Mucosa of gallbladder (tissue), 1 donor: ENCODE measurements around the gene CAMK2D. TPM values are rescaled to one million over a fixed set of nuclear protein-coding genes. Genes with fewer than 3 reads are reported as not detected.

ENCODE experiments used
- DNase-seq: peaks from one replicate; pipeline ENCODE4 v3.0.0-alpha.2; 2020; ENCODE audit warnings: low spot score
- total RNA-seq: library from RNA; stranded (reverse); gene quantifications from one replicate; pipeline ENCODE4 v1.2.1, GENCODE V29; 2021
- donor health status: DM: no; HTN: no; CAD: no.

The CAMK2D gene
- total RNA-seq, 1 donor from 2014 or later: 61.0 TPM

DNA sequence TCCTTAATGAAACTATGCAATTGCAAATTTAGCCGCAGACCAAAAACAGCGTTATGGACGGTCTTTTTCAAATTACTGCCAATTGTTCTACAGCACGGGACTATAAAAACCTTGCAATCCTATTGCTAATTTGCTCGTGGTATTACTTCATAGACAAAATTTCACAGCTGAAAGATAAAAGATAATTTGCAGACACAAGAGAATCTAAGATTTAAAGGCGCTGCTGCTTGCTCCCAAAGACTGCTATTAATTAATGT lies 1.4 kb upstream of the CAMK2D start:
- no peak for DNase-seq

- peak; percentile 100 for DNase-seq
Measured at GRCh38 chr4:113762186-113763028, 869 bp upstream of the CAMK2D start.

DNA sequence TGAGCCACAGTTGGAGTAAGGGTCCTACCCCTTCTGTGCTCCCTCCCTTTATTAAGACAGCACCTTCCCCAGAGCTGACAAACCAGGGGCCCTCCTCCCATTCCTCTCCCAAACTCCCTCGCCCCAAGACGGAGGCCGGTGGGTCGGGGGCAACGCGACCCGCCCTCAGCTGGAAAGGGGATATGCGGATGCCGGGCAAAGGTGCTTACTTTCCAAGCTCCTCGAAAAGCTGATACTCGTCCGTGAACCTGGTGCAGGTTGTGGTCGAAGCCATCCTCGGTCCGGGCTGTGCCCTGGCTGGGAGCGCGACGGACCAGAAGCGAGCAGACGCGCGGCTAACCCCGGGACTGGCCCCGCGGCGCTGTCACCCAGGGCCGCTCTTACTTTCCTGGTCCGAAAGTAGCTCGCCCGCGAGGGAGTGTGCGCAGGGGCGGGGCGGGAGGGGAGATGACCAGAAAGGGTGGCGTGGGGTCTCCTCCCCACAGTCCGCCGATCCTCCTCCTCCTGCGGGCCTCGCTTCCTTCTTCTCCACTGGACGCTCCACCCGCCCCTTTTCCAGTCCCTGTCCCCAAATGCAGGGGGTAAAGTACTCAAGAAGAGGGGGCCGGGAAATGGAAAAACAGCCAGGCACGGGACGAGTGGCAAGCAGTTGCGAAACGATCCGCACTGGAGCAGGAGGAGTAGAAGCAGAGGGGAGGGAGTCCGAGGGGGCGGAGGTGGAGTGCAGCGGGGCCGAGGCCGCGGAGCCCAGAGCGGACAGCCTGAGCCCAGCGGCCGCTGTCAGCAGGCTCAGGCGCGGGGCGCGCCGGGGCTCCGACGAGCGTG lies 531 bp downstream of the CAMK2D start:
- peak; percentile 73 for DNase-seq

DNA sequence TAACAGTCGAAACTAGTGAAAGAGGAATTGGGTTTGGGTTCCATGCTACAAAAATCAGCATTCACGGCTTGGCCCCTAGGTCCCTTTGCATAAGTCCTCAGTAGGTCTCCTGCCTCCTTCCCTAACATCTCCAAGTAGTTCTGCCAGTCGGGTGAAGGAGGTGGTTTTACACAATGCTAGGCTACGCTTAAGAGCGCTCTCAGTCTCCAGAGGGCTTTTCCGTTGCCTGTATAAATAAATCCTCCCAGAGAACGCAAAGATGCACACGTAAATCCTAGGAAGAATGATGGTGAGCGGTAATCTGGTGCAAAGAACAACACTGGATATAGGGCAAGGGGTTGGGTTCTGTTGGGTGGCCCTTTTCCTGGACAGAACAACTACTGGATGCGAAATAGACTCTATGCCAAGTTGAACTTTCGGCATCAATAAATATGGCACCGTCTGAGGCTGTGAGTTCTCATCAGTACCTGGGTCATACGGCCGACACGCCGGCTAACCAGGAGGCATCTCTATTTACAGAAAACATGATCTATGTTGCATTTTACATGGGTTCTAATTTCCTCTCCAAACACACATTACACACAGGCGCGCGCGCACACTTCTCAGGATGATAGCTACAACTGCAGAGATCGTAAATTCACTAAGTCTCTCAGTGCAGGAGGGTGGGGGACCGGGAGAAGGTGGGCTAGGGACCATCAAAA lies 1.3 kb downstream of the CAMK2D start:
- peak; percentile 29 for DNase-seq

DNA sequence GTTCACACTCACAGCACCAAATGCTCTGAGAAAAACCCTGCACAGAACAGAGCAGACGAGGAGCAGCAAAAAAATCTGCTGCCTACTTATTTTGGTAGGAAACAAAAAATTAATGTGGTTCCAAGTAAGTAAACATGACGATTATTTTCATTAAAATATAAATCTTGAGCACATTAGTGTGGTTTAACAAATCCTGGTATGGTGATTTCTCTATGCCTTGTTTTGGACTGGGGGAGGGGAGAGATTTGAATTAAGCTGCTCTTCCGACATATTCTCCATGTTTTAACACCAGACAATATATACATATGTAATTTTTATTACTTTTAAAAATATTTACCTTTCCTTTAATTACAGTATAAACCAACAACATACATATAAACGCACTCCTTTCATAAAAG lies 1.8 kb downstream of the CAMK2D start:
- DNase-seq: no peak

- no peak for DNase-seq
Measured at GRCh38 chr4:113758372-113758771, 3.2 kb downstream of the CAMK2D start.

GRCh38 chr4:113757486-113757885 lies 4.1 kb downstream of the CAMK2D start:
- no peak for DNase-seq

GRCh38 chr4:113756005-113756410 lies 5.5 kb downstream of the CAMK2D start:
- no peak for DNase-seq

GRCh38 chr4:113750734-113751133 lies 10.8 kb downstream of the CAMK2D start:
- no peak for DNase-seq

GRCh38 chr4:113750296-113750695 lies 11.2 kb downstream of the CAMK2D start:
- DNase-seq: no peak

GRCh38 chr4:113749178-113749577 lies 12.4 kb downstream of the CAMK2D start:
- no peak for DNase-seq

DNA sequence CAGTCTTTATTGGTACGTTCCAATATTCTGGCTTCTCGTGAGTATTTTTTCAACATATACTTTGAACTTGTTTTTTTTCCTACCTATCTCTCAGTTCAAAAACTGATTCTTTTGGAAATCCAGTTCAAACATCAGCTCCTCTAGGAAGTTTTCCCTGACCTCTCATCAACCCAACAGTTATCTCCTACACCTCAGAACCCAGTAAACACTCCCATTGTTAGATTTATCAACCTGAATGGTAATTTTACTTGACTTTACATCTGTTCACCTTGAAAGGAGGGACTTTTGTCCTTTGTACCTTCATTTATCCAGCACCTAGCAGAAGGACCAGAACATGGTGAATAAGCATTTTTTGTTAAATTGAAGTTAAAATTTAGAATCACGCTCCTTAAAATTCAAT lies 13.6 kb downstream of the CAMK2D start:
- no peak for DNase-seq

GRCh38 chr4:113745711-113746110 lies 15.8 kb downstream of the CAMK2D start:
- no peak for DNase-seq

GRCh38 chr4:113744667-113745240 lies 16.8 kb downstream of the CAMK2D start:
- no peak for DNase-seq

DNA sequence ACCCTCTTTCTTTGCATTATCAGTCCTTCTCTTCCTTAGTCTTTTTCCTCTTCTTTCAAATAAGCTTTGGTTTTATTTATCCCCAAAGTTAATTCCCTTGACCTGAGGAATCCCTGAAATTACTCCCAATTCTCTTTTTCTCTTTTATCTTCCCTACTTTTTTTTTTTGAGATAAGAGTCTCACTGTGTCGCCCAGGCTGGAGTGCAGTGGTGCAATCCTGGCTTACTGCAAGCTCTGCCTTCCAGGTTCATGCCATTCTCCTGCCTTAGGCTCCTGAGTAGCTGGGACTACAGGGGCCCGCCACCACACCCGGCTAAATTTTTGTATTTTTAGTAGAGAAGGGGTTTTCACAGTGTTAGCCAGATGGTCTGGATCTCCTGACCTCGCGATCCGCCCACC lies 17.8 kb downstream of the CAMK2D start:
- DNase-seq: no peak

DNA sequence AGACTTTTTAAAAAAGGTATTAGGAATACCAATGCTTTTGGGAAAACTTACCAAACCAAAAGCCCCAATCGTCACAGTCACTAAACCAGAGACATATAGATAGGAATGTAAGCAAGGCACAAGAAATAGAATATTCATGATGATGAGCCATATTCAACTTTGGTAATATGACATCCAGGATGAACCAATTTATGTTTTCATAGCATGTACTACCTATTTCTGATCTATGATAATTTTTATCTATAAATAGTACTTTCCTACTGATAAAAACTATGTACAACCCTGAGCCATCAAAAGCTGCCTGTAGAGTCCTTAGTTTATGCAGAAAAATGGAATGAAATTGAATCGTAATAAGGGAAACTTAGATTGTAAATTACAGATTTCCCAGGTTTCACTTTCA lies 18.9 kb downstream of the CAMK2D start:
- no peak for DNase-seq

- no peak for DNase-seq
Measured at GRCh38 chr4:113741956-113742355, 19.6 kb downstream of the CAMK2D start.

- DNase-seq: no peak
Measured at GRCh38 chr4:113740857-113741379, 20.6 kb downstream of the CAMK2D start.

DNA sequence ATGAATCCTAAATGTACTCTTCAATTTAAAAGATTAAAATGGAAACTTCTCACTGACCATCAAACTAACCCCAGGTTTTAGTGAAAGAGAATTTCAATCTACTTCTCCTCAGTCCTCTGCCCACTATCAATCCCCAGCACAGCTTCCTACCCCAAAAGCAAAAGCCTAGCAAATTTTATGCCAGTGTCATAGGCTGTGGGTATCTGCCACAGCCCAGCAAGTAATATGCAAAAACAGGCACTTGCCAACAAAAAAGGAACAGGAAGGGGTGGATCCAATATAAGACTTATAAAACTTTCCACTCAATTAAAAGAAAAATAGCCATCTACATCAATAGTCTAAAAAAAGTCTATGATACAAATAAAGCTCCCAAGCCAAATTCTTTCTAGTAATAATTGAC lies 22.3 kb downstream of the CAMK2D start:
- DNase-seq: no peak

DNA sequence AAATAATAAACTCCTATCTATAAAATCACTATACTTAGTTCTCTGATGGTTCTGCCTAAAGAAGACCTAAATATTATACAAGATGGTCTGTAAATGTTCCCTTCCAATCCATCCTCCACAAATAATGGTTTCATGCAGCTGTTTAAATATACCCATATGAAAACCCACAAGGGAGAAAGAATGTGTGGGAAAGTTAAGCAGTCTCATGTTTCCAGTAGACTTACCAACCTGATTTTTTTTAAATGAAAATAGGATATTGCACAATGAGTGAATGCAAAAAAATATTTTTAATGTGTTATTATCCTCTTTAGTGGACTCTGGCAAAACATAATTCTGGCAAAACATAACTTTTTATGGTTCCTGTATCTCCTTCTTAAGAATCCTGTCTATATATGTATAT lies 23.3 kb downstream of the CAMK2D start:
- DNase-seq: no peak

GRCh38 chr4:113733685-113734084 lies 27.9 kb downstream of the CAMK2D start:
- DNase-seq: no peak

DNA sequence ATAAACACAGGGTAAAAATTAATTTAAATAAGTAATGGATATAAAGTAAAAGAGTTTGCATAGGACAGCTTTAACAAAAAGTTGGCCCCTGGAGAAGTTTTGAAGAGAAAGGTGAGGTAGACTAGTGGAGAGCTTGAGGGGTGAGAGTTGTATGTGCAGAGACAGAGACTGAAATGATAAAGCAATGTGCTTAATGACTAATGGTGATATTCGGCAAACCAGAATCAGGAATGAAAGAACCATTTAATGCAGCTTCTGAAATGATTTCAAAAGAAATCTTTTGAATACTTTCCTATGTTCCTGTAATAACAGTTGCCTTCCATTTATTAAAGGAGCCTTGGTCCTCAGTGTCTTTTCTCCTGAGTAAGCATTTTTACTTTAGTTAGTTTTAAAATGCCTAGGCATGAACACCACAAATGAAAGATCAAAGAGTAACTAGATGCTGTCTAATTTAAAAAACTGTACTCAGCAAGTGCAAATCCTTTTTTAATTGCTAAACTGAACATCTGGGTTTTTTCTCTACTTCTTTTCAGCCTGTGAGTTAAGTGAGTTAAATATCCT lies 28.5 kb downstream of the CAMK2D start:
- DNase-seq: no peak
